A673 (cell line): ENCODE results near the gene MYO18B.

ENCODE experiments used
- CTCF ChIP-seq: fragments of 300-800, 200-600 bp; sonication (generic); conservative IDR thresholded peaks from 2 replicates; pipeline ENCODE4 v1.5.1; 2017; ENCODE audit warnings: low read depth, mild to moderate bottlenecking, antibody characterized with exemption, low read length, moderate library complexity, mixed read lengths
- EZH2 ChIP-seq: fragments of 200-600 bp; sonication (generic); IDR thresholded peaks from 2 replicates; pipeline ENCODE4 v1.6.1; 2017; ENCODE audit warnings: borderline replicate concordance, low read depth, mild to moderate bottlenecking, mixed read lengths, antibody characterized with exemption, low read length; ENCODE audit not compliant: poor library complexity, severe bottlenecking

GRCh38 chr22:25835348-25835747, 93.4 kb downstream of the MYO18B start:
- TF ChIP-seq CTCF (no peak), EZH2 (no peak)
